IPS-15b (cell line): ENCODE measurements around the gene ITPKB.

Experiments used
- H3K27me3 ChIP-seq: one replicate; pipeline ENCODE4 v1.6.1; 2013; ENCODE audit warnings: low read length; ENCODE audit not compliant: control insufficient read depth, insufficient read depth
- H3K36me3 ChIP-seq: one replicate; pipeline ENCODE4 v1.6.1; 2013; ENCODE audit warnings: low read length; ENCODE audit not compliant: control insufficient read depth, insufficient read depth
- H3K4me1 ChIP-seq: one replicate; pipeline ENCODE4 v1.6.1; 2013; ENCODE audit warnings: mild to moderate bottlenecking, low read length; ENCODE audit not compliant: control insufficient read depth, insufficient read depth
- H3K4me3 ChIP-seq: one replicate; pipeline ENCODE4 v1.5.1; 2013; ENCODE audit warnings: low read depth, low read length
- H3K9ac ChIP-seq: one replicate; pipeline ENCODE4 v1.6.1; 2013; ENCODE audit warnings: low read depth, mild to moderate bottlenecking, low read length
- H3K9me3 ChIP-seq: one replicate; pipeline ENCODE4 v1.6.1; 2013; ENCODE audit warnings: mild to moderate bottlenecking, low read length; ENCODE audit not compliant: control insufficient read depth, insufficient read depth

The ITPKB gene

DNA sequence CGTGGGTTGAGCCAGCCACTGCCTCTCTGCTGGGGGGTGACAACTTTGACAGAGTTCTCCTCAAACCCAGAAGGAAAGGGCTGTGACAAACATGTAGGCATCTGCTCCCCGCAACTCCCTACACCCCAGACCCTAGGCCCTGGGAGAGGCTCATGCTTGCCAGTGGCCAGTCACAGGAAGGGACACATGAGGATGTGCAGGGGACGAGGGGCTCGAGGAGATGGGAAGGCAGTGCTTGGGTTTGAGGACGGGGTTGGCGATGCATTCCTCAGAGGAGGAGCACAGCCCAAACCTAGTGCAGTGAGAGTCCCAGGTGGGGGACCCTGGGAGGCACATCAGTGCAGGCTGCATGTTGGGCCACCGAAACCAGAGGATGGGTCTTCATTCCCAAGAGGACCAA lies 128.4 kb downstream of the ITPKB start:
- Histone ChIP-seq H3K4me3 (no peak overlapping the region), H3K9ac (no peak overlapping the region), H3K4me1 (no peaks in the 10 kb centered on the region), H3K36me3 (no peaks in the 10 kb centered on the region), H3K9me3 (no peaks in the 10 kb centered on the region), H3K27me3 (no peaks in the 10 kb centered on the region)

DNA sequence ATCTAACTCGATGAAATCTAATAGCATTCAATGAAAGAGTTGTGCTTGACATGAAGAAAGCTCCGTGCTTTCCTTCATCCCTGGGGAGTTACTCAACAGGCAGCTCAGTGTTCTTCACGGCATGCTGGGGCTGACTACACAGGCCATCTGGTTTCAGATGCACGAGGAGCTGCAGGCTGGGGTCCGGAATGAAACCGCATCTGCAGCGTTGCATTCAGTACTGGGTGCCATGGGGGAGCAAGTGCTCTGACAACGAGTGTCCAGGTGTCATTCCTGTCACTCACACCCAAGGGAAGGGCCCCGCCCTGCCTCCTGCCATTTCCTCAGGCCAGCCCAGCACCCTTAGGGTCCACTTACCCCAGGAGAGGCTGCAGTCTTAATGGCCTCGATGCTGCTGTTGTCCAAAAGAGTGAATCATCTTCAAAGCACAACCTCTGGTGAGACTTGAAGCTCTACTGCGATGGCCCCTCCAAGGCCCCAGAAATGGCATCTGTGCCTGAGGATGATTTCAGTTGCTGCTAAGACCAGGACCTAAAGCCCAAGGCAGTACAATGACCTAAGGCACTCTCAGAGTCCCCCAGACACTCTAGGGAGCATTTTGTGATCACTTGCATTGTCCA lies 129.1 kb downstream of the ITPKB start:
- Histone ChIP-seq H3K9me3 (no peaks in the 10 kb centered on the region), H3K9ac (no peak overlapping the region), H3K36me3 (no peaks in the 10 kb centered on the region), H3K4me1 (no peaks in the 10 kb centered on the region), H3K27me3 (no peaks in the 10 kb centered on the region), H3K4me3 (no peak overlapping the region)

DNA sequence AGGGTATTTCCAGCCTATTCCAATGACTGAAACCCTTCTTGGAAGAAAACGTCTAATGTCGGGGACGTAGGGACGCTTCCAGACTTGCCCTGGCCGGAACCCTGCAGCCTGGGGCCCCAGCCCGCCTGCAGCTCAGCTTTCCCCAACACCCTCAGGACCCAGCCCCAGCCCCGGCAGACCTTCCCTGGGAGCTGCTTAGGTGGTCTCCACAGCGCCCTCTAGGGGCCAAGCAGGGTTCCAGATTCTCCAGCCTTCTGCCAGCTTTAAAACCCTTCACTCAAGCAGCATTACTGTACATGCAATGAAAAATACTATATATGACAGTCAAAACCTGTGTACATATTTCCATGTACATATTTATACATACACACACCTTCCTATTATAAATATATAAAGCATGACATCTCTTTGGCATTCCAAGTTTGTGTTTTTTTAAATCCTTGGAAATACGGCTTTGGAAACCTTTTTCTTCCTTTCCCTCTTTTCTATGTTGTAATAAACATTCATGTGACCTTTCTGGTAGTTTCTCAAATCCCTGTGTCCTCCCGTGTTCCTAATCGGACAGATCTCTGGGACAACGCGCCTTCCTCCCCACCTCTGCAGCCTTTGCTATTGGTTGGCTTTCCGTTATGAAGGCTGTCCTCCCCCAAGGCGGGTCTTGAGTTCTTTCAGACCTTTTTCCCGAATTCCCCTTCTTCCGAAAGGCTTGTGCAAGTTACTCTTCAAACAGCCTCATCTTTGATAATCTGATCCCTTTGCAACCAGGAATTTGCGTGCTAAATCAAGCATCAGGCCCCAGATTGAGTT lies 130.2 kb downstream of the ITPKB start:
- Histone ChIP-seq H3K36me3 (no peaks in the 10 kb centered on the region), H3K4me3 (no peak overlapping the region), H3K4me1 (peaks cover 4% of the 10 kb centered on the region), H3K9me3 (no peaks in the 10 kb centered on the region), H3K9ac (no peak overlapping the region), H3K27me3 (no peaks in the 10 kb centered on the region)

DNA sequence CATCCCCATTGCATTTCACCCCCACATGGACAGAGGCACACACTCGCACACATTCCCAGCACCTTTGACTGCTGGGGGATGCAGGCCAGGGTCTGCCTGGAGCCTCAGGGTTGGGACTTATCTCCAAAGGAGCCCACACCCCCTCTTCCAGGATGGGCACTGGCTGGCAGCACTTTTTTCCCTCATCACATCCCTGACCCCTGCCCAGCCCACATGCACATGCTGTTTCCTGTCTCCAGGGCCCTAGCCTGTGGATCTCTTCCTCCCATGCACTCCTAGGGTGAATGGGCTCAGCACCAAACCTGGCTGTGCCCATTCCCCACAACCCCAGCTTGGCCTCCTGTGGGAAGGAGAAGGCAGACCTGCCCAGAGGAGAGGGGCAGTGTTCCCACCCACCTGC lies 131.3 kb downstream of the ITPKB start:
- H3K9me3 ChIP-seq, result no peaks in the 10 kb centered on the region
- no peaks in the 10 kb centered on the region for H3K27me3 ChIP-seq
- peaks cover 4% of the 10 kb centered on the region for H3K4me1 ChIP-seq
- H3K36me3 ChIP-seq, result no peaks in the 10 kb centered on the region
- H3K4me3 ChIP-seq, result no peak overlapping the region
- no peak overlapping the region for H3K9ac ChIP-seq

DNA sequence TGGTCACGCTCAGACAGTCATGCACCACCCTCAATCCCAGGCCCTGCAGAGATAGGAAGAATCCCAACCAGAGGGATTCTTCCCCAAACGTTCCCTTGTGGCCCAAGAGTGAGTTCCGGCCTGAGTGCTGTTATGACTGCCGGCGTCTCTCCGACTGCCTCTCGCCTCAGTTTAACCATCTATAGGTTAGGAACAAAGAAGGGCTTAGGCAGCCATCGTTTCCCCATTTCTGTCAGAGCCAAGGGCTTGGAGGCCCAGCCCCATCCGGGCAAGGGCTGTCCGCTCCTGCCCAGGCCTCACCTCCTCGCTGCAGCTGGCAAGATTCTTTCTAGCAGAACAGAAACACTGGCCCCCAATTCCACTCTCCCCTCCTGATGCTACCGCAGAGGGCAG lies 131.8 kb downstream of the ITPKB start:
- no peaks in the 10 kb centered on the region for H3K9me3 ChIP-seq
- no peak overlapping the region for H3K9ac ChIP-seq
- H3K36me3 ChIP-seq, result no peaks in the 10 kb centered on the region
- no peaks in the 10 kb centered on the region for H3K27me3 ChIP-seq
- H3K4me3 ChIP-seq, result no peak overlapping the region
- H3K4me1 ChIP-seq, result peaks cover 4% of the 10 kb centered on the region

DNA sequence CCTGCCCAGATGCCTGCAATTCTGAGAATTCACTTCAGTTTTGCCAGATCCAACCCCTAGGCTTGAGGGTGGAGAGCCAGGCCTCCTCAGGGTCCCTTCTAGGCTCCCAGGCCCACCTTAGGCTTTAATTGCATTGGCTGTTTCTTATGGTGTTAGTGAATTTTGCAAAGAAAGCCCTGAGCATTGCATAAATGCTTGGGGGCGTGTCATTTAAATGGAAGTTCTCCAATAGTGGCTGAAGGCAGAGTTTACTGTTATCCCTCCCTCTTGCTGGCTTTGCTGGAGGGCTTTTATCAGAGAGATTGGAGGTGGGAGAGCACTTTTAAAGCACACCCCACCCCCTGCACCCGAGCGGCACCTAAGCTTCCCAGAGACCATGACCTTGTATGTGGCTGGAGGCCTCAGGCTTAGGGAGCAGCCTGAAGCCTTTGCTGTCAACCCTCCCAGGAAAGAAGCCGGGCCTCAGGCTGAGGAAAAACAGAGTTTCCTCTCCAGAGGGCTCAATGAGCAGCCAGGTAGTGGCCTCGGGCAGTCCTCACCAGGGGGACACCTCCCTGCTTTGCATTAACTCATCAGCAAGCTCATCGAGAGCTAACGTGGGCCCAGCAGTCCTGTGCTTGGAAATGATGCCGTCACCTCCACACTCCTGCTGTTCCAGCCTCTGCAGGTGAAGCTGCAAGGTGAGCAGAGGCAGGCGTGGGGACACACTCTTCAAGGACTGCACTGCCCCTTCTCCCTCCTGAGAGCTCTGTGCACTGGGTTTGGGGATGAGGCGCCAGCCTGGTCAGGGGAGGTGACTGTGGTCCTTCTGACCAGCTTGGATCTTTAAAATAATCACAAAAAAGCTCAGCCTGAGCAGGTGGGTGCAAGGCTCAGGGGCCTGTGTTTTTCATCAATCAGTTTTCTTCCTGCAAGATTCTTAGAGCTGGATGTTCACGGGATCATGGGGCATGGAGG lies 132.5 kb downstream of the ITPKB start:
- no peaks in the 10 kb centered on the region for H3K36me3 ChIP-seq
- H3K4me1 ChIP-seq, result peaks cover 4% of the 10 kb centered on the region
- no peaks in the 10 kb centered on the region for H3K27me3 ChIP-seq
- no peak overlapping the region for H3K9ac ChIP-seq
- no peaks in the 10 kb centered on the region for H3K9me3 ChIP-seq
- no peak overlapping the region for H3K4me3 ChIP-seq

DNA sequence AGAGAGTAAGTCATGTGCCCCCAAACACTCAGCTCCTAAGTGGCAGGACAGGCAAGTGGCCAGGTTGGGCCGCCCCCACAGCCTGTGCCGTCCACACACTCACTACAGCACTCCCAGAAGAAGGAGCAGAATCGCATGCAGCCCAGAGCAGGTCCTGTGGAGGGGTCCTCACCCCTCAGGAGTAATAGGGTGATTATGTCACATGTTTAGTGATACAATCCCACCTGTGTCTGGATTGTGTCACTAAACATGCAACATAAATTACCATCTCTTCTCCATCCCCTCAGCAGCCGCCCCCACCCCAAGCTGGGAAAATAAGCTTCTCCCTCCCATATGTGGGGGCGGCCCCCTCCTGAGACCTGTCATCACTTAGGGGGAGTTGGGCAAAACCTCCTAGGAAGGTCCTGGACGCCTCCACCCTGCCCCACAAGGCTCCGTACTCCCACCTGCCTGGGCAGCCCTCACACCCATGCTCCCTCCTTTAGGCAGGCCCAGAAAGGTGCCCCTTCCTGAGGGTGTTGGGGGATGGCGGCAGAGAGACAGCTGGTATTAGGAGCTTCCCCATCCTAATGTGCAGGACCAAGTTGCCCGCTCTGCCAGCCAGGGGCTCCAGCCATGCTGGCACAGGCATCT lies 133.6 kb downstream of the ITPKB start:
- no peaks in the 10 kb centered on the region for H3K27me3 ChIP-seq
- H3K4me1 ChIP-seq, result peaks cover 4% of the 10 kb centered on the region
- no peak overlapping the region for H3K9ac ChIP-seq
- no peaks in the 10 kb centered on the region for H3K9me3 ChIP-seq
- no peak overlapping the region for H3K4me3 ChIP-seq
- H3K36me3 ChIP-seq, result no peaks in the 10 kb centered on the region

DNA sequence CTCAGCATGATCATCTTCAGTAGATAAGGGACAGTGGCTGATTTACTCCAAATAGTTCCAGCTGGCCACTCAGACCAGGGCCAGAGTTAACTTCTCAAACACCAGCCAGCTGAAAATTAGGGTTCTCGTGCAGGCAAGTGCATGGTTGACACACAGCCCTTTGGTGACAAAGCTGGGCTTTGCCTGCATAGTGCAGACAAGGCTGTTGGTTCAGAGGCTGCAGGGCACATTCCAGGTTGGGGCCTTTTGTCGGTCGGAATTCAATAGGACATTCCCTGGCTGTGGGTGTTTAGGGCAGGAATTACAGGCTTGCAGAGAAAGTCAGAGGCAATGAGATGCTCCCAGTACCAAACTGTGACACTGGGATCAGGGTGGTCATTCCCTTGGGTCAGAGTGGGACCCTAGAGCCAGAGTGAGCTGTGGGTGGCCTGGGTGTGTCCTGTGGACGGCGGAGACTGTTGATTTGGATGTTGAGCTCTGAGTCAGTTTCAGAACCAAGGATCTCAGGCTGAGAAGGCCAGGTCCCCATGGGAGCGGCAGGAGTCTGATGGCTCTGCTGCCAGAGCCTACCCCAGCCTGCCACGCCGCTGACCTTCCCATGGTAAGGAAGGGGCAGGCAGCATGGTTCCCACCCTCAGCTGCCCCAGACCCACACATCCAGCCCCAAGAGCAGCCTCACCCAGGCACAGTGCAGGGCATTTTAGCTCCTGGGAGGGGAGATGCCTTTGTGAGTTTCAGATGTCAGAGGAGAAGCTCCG lies 134.3 kb downstream of the ITPKB start:
- Histone ChIP-seq H3K9ac (no peak overlapping the region), H3K4me3 (no peak overlapping the region), H3K4me1 (peaks cover 4% of the 10 kb centered on the region), H3K36me3 (no peaks in the 10 kb centered on the region), H3K9me3 (no peaks in the 10 kb centered on the region), H3K27me3 (no peaks in the 10 kb centered on the region)

DNA sequence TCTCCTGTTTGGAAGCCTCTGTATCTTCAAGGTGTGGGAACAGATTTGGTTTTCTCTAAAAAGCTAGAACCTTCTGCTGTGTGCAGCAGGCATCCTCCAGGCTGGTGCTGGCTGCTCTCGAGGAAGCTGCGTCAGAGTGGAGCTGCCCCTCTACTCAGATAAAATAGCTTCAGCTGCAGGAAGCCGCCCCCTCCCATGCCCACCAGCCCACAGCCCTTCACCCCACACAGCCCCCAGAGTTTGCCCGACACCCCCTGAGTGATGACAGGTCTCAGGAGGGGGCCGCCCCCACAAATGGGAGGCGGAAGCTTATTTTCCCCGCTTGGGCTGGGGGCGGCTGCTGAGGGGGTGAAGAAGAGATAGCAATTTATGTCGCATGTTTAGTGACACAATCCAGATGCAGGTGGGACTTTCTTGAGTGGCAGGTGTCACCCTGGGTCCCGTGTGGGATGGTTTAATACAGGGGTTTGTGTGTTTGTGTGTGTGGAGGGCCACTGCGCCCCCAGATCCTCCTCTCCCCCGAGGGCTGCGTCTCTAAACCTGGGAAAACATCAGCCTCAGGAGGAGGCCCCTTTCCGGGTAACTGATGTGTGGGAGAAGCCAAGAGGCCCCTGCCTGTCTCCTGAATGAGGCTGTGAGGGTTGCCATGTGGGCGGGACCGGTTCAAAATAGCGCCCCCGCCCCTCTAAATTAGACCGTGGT lies 135.1 kb downstream of the ITPKB start:
- Histone ChIP-seq H3K4me1 (peaks cover 4% of the 10 kb centered on the region), H3K9me3 (no peaks in the 10 kb centered on the region), H3K9ac (no peak overlapping the region), H3K36me3 (no peaks in the 10 kb centered on the region), H3K4me3 (no peak overlapping the region), H3K27me3 (no peaks in the 10 kb centered on the region)

DNA sequence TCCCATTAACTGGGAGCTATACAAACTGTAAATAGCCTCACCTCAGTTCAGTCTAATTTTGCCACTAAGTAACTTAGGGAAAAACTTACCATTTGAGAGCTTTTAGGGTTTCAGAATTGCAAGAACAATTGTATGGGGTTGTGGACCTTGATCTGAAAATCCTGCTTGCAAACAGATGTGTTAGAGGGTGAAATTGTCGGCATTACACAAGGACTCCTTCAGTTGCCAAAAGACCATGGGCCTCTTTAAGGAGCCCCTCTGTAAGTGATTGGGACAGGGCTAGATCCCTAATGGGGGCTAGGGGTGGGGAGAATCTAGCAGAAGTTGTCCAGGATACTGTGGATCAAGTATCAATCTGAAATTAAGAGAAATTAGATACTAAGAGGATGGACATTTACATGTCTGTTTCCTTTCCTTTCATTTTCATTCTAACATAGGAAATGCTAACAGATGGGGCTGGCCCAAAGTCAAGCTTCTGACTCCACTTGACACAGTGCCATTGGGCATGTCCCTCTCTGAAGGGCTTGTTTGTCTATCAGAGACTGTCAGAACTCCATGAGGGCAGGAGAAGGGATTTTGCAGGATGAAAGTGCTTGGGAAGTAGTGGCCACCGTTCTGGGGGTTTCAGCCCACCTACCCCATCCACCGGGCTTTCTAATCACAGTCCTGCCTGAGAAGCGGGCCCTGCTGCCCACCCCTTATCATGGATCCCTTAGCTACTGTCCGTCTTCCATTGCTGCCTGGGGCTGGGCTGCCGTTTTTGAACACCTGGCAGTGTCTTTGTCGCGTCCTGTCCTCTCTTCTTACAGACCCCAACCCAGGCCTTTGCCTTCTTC lies 135.8 kb downstream of the ITPKB start:
- Histone ChIP-seq H3K9me3 (no peaks in the 10 kb centered on the region), H3K36me3 (no peaks in the 10 kb centered on the region), H3K27me3 (no peaks in the 10 kb centered on the region), H3K9ac (no peak overlapping the region), H3K4me3 (no peak overlapping the region), H3K4me1 (peaks cover 4% of the 10 kb centered on the region)
